ENCODE results near the gene COQ3.

- TF ChIP-seq EZH2 (IDR thresholded peaks at IDR 0.05; ENCODE audit: borderline replicate concordance) (no peak), CTCF (IDR thresholded peaks at IDR 0.05; ENCODE audit: poor library complexity) (no peak)
Measured at GRCh38 chr6:99415446-99415845, 21.5 kb upstream of the COQ3 start.

Data from hepatocyte (in vitro differentiated cells).